HL-60/S4 treated with retinoic acid at 250 ng/mL for 4 days and 3 days (cell line): ENCODE measurements around the gene RSKR.
"Not testable (repeated sequence)": the region's sequence is repeated elsewhere in the genome, so short reads cannot be mapped to it uniquely, and the experiment has no call there.

Experiments used
- in situ Hi-C: fragments of 300-500 bp; cut with MboI; formaldehyde crosslinking; loops from 2 replicates; pipeline ENCODE4 v1.7.0; 2022; ENCODE audit warnings: low sequenced_read_pairs

Gene RSKR, protein sequence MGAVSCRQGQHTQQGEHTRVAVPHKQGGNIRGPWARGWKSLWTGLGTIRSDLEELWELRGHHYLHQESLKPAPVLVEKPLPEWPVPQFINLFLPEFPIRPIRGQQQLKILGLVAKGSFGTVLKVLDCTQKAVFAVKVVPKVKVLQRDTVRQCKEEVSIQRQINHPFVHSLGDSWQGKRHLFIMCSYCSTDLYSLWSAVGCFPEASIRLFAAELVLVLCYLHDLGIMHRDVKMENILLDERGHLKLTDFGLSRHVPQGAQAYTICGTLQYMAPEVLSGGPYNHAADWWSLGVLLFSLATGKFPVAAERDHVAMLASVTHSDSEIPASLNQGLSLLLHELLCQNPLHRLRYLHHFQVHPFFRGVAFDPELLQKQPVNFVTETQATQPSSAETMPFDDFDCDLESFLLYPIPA

DNA sequence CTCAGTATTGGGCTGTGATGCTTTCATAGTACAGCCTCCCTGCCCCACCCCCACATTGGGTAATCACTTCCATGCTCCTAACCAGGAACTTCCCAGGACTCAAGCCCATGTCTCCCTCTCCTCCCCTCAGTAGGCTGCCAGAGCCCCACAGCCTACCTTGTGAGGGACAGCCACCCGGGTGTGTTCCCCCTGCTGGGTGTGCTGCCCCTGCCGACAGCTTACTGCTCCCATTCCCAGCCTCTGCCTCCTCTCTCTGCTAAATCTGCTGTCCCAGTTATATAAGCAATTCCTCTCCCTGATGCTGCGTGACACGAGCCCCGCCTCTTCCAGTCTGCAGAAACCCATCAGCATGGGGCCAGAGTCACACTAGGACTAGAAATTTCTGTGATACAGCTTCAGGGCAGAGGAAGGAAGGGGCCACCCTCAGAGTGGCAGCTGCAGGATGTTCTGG lies at the start of gene RSKR:
Gene RSKR, minus strand, starts transcription at position 255 of the 451 bp plus-strand sequence. Its CDS starts 24 bp downstream, at position 231.
- in situ Hi-C loops = no loop called here

DNA sequence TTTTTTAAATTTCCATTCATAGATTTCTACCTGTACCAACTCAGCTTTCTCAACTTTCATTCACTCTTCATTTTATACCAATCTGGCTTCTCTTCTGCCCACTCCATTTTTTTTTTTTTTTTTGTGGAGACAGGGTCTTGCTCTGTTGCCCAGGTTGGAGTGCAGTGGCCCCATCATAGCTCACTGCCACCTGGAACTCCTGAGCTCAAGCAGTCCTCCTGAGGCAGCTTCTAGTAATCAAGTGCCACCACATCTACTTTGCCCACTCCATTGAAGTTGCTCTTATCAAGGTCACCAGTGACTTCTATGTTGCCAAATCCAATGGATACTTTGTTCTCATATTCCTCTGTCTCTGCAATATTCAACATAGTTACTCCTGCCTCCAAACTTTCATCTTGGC lies 49.7 kb upstream of the RSKR start:
- in situ Hi-C loops = no loop called here

DNA sequence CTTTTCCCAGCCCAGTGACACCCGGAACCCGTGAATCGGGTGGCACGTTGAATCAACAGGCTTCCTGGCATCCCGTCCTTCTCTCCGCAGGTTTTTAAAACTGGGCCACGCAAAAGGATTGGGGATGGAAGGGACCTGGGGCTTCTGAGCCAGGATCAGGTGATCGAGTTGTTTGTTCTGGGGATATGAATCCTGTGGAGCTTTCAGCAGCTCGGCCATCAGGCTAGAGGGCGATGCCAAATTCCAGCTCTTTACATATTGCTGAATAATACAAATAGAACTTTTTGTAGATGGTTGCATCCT lies 48.5 kb upstream of the RSKR start:
- in situ Hi-C loops = no loop called here

DNA sequence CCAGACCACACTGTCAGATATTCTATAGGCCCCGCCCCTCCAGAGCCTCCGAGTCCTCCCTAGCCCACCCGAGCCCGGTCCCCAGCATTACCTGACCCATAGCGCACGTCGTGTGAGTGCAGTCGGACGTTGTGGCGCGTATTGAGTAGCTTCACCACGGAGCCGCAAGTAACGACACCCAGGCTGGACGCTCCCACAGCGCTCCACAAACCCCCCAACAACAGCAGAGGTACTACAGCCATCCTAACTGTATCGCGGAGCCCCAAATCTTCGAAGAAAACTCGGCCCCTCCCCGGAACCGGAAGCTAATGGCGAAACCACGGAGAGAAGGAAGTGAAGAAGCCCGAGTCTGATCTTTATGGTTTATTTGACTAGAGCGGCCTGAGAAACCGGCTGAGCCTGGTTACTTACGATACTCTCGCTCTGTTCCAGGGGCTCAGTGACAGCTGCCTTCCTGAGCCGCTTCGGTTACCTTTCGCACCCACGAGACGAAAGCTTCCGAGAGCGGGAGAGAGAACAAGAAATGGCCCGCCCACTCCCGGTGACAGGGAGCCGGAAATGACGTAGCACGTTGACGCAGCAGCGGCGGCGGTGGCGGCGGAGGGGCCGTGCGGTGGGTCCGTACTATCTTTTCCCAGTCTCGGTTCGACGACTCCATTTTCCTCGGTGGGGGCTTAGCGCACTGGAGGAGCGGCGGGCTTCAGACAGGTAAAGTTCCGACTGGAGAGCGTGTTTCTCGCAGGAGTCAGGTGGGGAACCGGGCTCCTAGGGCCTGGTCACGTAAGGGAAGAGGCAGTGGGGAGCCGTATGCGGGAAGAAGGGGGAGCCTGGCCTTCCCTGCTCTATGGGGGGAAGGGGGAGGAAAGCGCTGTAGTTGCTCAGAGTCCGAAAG lies 47.9 kb upstream of the RSKR start, which contains the start of the genes SDF2 and SUPT6H:
Gene SDF2, minus strand, starts transcription at position 272 of the 892 bp plus-strand sequence. Its CDS starts 30 bp downstream, at position 242.
Gene SUPT6H, plus strand, starts transcription at position 571 of the 892 bp plus-strand sequence. CDS start 11,197 bp downstream, outside the sequence.
- in situ Hi-C loops = no loop called here

DNA sequence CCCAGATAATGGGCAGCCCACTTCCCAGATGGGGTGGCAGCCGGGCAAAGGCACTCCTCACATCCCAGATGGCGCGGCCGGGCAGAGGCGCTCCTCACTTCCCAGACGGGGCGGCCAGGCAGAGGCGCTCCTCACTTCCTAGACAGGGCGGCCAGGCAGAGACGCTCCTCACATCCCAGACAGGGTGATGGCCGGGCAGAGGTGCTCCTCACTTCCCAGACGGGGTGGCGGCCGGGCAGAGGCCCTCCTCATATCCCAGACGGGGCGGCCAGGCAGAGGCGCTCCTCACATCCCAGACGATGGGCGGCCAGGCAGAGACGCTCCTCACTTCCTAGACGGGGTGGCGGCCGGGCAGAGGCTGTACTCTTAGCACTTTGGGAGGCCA lies 45.5 kb upstream of the RSKR start:
- in situ Hi-C loops = not testable (repeated sequence)

DNA sequence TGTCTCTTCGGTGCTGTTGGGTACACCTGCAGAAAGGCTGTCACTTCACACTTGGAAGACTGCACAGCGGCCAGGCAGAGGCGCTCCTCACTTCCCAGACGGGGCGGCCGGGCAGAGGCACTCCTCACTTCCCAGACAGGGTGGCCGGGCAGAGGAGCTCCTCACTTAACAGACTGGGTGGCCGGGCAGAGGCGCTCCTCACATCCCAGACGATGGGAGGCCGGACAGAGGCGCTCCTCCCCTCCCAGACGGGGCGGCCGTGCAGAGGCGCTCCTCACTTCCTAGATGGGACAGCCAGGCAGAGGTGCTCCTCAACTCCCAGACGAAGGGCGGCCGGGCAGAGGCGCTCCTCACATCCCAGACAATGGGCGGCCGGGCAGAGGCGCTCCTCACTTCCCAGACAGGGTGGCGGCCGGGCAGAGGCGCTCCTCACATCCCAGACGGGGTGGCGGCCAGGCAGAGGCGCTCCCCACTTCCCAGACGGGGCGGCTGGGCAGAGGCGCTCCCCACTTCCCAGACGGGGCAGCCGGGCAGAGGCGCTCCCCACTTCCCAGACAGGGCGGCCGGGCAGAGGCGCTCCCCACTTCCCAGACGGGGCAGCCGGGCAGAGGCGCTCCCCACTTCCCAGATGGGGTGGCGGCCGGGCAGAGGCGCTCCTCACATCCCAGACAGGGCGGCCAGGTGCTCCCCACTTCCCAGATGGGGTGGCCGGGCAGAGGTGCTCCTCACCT lies 44.9 kb upstream of the RSKR start:
- in situ Hi-C loops = not testable (repeated sequence)

DNA sequence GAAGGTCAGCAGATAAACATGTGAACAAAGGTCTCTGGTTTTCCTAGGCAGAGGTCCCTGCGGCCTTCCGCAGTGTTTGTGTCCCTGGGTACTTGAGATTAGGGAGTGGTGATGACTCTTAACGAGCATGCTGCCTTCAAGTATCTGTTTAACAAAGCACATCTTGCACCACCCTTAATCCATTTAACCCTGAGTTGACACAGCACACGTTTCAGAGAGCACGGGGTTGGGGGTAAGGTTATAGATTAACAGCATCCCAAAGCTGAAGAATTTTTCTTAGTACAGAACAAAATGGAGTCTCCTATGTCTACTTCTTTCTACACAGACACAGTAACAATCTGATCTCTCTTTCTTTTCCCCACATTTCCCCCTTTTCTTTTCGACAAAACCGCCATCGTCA lies 44.4 kb upstream of the RSKR start:
- in situ Hi-C loops = not testable (repeated sequence)

DNA sequence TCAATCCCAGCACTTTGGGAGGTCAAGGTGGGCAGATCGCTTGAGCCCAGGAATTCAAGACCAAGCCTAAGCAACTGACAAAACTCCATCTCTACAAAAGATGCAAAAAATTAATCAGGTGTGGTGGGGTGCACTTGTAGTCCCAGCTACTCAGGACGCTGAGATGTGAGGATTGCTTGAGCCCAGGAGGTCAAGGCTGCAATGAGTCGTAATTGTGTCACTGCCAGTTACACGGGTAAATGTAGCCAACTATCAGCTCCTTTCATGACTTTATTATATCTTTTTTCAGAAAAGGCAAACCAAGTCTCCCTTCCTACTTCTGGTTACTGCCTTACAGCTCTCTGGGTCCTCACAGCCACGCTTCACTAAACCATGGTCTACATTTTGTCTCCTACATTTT lies 43.8 kb upstream of the RSKR start:
- in situ Hi-C loops = no loop called here

DNA sequence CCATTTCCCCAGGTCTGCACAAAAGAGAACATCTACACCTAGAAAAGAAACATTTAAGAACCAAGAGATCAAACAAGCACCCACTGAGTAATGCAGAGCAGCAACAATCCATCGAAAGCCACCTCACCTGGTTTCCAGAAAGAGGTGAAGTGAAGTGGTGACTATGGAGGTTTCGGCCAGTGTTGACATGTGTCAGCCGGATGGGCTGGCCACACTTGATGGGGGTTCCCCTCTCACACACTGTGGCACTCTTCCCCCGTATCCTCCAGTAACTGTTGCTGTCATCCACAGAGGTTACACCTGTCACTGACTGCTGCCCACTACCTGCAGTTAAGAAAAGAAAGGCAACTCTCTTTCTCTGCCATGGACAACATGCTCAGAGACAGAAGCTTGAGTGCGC lies 41.2 kb upstream of the RSKR start:
- in situ Hi-C loops = no loop called here

DNA sequence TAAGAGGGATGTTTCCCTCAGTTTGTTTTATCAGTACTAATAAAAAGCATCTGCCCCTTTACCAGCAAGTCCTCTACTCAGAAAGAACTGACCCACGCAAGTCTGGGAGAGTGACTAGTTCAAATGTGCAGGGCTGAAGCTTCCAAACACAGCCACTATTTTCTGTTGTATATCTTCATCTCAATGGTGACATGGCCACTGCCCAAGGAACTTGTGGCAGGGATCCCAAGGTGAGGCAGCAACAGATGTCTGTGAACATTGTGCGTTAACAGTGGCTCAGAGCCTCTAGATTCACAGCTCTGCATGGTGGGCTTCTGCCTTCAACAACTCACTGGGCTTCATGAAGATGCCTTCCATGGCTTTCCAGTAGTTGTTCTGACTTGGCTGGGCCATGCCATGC lies 34.7 kb upstream of the RSKR start:
- in situ Hi-C loops = no loop called here

DNA sequence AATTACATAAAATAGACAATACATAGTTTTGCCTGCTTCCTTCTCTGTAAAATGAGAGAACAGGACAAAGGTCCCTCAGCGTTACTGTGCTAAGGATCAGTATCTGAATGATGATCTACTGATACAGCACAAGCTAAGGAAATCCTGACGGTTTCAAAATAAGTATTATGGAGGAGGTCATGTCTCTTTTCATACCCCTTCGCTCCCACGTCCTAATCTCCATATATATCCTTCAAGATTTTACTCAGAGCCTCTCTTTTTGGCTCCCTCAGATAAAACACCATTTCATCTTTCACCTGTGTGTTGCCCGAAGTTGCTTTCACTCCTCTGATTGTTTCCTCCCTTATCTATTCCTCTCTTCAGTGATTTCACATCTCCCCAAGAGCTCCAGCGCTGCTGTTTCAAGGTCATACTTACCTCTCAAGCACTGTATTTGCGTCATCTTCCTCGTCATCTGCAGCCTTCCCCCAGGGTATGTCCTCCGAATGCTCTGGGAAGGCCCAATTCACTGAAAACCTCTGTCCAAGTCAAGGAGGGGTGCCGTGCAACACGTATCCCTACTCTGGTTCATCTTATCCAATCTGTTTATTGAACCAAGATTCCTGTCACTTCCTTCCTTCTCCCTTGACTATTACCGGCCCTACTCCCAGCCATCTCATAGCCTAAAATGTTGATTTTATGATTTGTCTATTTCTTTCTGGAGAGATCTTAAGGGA lies 32.2 kb upstream of the RSKR start:
- in situ Hi-C loops = no loop called here

DNA sequence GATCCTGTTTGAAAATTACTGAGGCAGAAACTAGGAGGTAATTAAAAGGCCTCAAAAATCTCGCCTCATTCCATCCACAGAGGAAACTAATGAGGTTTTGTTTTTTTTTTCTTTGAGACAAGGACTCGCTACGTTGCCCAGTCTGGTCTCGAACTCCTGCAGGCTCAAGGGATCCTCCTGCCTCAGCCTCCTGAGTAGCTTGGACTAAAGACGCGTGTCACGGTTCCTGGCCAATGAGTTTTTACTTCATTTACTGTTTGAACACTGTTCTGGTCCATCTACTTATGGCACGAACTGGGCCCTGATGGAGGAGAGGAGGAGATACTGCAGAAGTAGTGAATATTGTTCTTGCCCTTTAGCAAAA lies 31.6 kb upstream of the RSKR start:
- in situ Hi-C loops = no loop called here

DNA sequence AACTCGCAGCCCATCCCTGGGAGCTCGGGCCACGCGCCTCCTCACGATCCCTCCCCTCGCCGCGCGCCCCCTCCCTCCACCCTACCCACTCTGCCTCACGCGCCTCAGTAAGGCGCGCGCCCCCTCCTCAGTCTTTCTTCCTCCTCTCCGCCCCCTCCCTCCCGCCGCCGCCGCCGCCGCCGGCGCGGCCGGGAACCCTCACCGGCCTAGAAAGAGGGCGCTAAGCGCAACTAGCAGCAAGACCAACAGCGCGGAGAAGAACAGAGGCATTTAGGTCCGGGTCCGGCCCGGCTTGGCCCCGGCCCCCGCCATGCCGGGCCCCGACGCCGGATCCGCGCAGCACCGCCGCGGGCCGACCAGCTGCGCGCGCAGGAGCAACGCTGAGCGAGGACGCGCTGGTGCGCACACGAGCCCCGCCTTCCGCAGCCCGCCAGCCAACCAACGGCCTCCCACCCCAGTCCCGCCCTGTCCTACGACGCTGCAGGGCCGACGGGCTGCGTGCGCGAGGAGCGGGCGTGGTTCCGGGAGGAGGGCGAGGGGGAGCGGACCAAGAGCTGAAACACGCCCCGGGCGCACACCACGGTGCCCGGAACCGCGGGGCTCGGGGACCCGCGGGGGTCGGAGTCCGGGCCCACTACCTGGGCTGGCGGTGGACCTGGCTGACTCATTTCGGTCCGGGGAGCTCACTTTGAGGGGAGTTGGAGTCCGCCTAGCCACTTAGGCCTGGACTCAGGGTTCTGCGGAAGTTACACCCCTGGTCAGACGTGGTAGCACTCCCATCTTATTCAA lies 31.0 kb upstream of the RSKR start, which contains the start of gene BLTP2:
Gene BLTP2, minus strand, starts transcription at position 372 of the 789 bp plus-strand sequence. Its CDS starts 102 bp downstream, at position 270.
- in situ Hi-C loops = no loop called here

DNA sequence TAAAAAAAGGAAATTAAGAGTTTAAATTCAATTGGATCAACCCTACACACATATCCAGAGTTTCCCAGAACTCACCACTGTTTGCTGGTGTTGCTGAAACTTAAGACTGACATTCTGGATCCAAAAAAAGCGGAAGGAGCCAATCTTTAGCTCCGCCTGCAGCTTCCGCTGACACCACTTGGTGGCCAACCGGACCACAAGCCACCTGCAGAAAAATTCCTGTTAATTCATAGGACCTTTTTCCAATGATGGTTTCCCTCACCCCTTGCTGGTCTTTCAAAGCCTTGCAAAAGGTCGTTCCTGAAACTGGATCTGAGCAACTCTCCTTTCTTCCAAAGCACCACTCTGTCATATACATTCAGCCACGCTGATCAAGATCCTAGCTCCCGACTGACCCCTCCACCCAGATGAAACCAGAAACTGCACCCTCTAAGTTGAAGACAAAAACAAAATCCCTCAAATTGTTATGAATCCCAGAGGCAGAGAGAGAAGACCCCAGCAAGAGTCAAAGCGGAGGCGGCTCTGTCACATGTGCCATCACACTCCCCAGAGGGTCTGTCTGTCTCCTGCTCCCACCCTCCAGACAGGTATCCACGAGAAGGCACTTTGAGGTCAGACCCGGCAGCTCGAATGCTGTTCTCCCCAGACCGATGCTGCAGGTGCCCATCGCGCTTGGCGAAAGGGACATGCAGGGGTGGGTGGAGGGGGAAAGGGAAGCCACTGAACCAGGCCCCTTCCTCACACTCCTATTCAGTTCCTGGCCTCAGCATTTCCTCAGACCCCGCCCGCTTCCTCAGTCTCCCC lies 30.2 kb upstream of the RSKR start:
- in situ Hi-C loops = no loop called here

DNA sequence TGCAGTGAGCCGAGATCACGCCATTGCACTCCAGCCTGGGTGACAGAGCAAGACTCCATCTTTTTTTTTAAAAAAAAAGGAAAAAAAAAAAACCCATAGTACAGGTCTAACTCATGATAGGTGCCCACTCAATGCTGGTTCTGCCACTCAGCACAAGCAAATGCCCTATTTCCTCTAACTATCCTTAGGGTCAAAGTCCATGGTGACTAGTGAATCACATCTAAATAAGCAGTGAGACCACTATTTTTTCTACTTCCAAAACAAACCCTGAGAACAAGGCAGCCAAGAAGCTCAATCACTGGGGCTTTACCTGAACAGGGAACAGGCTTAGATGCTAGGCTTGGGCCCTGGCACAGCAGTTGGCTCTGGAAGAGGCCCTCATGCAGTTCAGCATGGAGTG lies 27.6 kb upstream of the RSKR start:
- in situ Hi-C loops = no loop called here

DNA sequence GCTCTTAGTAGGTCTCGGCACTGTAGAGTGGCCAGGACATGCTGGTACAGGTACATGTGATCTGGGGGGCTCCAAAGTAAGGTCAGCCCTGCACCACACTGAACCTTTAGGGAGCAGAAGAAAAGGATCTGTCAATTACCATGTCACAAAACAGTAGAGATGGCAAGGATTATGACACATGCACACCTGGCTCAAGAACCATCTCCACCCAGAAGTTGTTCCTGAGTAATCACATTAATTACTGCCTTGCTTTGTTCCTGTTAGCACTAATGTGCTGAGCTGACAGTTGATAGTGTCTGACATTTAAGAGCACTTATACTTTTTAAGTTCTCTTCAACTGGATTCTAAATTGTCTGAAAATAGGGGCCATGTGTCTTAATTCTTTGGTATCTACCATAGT lies 21.5 kb upstream of the RSKR start:
- in situ Hi-C loops = no loop called here

DNA sequence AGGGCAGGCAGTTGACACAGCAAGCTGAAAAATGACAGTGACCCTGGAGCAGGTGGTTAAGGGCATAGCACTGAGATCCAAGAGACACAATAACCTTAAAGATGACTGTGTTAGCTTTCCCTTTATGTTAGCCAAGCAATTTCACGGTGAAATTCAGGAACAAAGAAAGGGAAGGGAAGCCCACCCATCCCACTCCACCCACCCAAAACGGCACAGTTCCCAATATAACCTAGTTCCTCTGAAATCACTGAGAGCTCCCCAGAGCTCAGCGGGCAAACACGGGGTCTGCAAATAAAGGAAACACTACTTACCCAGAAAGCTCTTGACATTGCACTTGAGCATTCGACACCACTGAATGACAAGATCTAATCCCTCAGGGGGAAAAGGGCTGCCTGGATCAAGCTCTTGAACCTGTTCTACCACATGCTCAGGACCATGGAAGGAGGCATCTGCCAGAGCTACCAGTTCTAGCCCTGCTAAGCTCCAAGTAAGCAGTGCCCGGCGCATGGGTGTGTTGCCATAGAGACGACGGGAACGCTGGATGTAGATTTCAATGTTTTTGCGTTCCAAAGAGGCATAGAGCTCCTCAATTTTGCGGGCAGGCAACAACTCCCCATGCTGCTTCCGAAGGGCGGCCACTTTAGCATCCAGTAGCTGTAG lies 20.4 kb upstream of the RSKR start:
- in situ Hi-C loops = loop anchor here (5.0 kb wide), 1 partner anchor 52 kb away; no protein-coding TSS in a partner anchor

DNA sequence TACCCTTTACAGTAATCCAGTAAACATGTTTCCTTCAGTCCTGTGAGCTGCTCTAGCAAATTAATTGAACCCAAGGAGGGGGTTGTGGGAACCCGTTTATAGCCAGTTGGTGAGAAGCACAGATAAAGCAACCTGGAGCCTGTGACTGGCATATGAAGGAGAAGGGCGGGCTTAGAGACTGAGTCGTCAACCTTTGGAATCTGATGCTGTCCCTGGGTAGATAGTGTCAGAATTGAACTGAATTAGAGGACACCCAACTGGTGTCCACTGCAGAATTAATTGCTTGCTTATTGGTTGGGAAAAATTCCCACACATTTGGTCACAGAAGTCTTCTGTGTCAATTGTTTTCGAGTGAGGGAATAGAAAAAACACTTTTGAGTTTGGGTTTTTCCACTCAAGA lies 12.8 kb upstream of the RSKR start:
- in situ Hi-C loops = no loop called here
